HepG2 (cell line): Measurements from ENCODE around the gene STARD8. TPM values are rescaled to one million over a fixed set of nuclear protein-coding genes. Genes with fewer than 3 reads are reported as not detected.

Experiments used
- ATAC-seq: fragments of 200-7000 bp; cut with Tn5 transposase; 3 replicates; pipeline ENCODE4 v1.9.1; 2020; ENCODE audit warnings: mild to moderate bottlenecking, moderate library complexity
- BruUV-seq: library from RNA; stranded (reverse); fragments of 400-500 nt; replicated peaks from 2 replicates; lab custom pipeline; 2021; lab: Mats Ljungman, UMichigan
- CTCF ChIA-PET: fragments of 300-600 bp; formaldehyde crosslinking; extraction: SDS; loops from one replicate; lab custom pipeline; 2021; ENCODE audit warnings: low total read pairs, inconsistent platforms, low intra/inter-chr PET ratio; lab: Yijun Ruan, JAX
- POLR2A ChIA-PET: fragments of 350-600 bp; sonication (Branson Sonifier 250); formaldehyde crosslinking; loops from one replicate; lab custom pipeline; 2020; ENCODE audit warnings: antibody characterized with exemption, inconsistent platforms; lab: Yijun Ruan, JAX
- DNase-seq: peaks from one replicate; pipeline ENCODE4 v3.0.0-alpha.2; 2015; ENCODE audit warnings: low spot score
- FAIRE-seq: peaks from 3 replicates; lab custom pipeline; 2011; peaks lifted over from hg19 to GRCh38; lab: Jason Lieb, UNC
- H2AFZ ChIP-seq: one replicate; pipeline ENCODE4 v1.6.1; 2011; ENCODE audit warnings: low read length, inconsistent platforms
- H3K27ac ChIP-seq: fragments of 300-600 bp; 3 replicates; pipeline ENCODE4 v1.8.0; 2011; ENCODE audit warnings: mixed run types, mild to moderate bottlenecking, mixed read lengths, low read length, inconsistent platforms; ENCODE audit not compliant: insufficient read depth; ENCODE audit errors: extremely low read length
- H3K27me3 ChIP-seq, 2 experiments: fragments of 200-600 bp in 1 of 2; 2 replicates in 1 of 2; 3 replicates in 1 of 2; pipeline versions ENCODE4 v1.6.0 to v1.8.0; 2011; ENCODE audit warnings: low read length in 2 of 2, mild to moderate bottlenecking in 2 of 2, moderate library complexity in 2 of 2, inconsistent platforms in 1 of 2; ENCODE audit not compliant: insufficient read depth in 2 of 2, control insufficient read depth in 1 of 2
- H3K36me3 ChIP-seq, 2 experiments: fragments of 200-600 bp in 1 of 2; replicated peaks in 1 of 2; 2 replicates in 1 of 2; 3 replicates in 1 of 2; pipeline versions ENCODE4 v1.5.1 to v1.8.0; 2011; ENCODE audit warnings: low read length in 2 of 2, inconsistent platforms in 1 of 2; ENCODE audit not compliant: insufficient read depth in 2 of 2, control insufficient read depth in 1 of 2
- H3K4me1 ChIP-seq: 2 replicates; pipeline ENCODE4 v1.5.1; 2012; ENCODE audit warnings: low read length, inconsistent platforms; ENCODE audit not compliant: insufficient read depth
- H3K4me2 ChIP-seq: 2 replicates; pipeline ENCODE4 v1.6.0; 2011; ENCODE audit warnings: low read depth, low read length, inconsistent platforms
- H3K4me3 ChIP-seq, 3 experiments: fragments of 200-600 bp in 1 of 3; sonication (generic), shearing (Covaris generic) in 1 of 3; replicated peaks in 1 of 3; 2 replicates each; pipeline ENCODE4 v1.5.1; 2011 to 2016; ENCODE audit warnings: low read length in 3 of 3, inconsistent platforms in 2 of 3, low read depth in 2 of 3, mild to moderate bottlenecking in 2 of 3, control low read depth in 1 of 3, mixed read lengths in 1 of 3; ENCODE audit not compliant: insufficient read depth in 1 of 3
- H3K79me2 ChIP-seq: one replicate; pipeline ENCODE4 v1.6.1; 2011; ENCODE audit warnings: low read length, inconsistent platforms; ENCODE audit not compliant: insufficient read depth
- H3K9ac ChIP-seq: 2 replicates; pipeline ENCODE4 v1.6.0; 2011; ENCODE audit warnings: mild to moderate bottlenecking, low read depth, low read length, inconsistent platforms; ENCODE audit not compliant: insufficient read depth
- H3K9me3 ChIP-seq: 2 replicates; pipeline ENCODE4 v1.5.1; 2012; ENCODE audit warnings: mild to moderate bottlenecking, low read length
- H4K20me1 ChIP-seq: 2 replicates; pipeline ENCODE4 v1.6.0; 2011; ENCODE audit warnings: inconsistent platforms, mild to moderate bottlenecking, low read length, moderate library complexity; ENCODE audit not compliant: insufficient read depth
- AFF4 ChIP-seq: sonication (generic); formaldehyde crosslinking; IDR thresholded peaks from 2 replicates; pipeline ENCODE4 v1.4.0; 2020; ENCODE audit warnings: missing genetic modification reagents
- CBFB ChIP-seq: sonication (generic); formaldehyde crosslinking; IDR thresholded peaks from 2 replicates; pipeline ENCODE4 v1.4.0; 2020; ENCODE audit warnings: missing genetic modification reagents
- CSRNP1 ChIP-seq: sonication (generic); formaldehyde crosslinking; IDR thresholded peaks from 2 replicates; pipeline ENCODE4 v1.8.1; 2023; ENCODE audit warnings: mild to moderate bottlenecking, missing genetic modification reagents
- EED ChIP-seq: sonication (generic); formaldehyde crosslinking; IDR thresholded peaks from 2 replicates; pipeline ENCODE4 v1.5.0; 2020; ENCODE audit warnings: mild to moderate bottlenecking, missing genetic modification reagents
- GABPA ChIP-seq, 2 experiments: IDR thresholded peaks; 2 replicates each; pipeline ENCODE4 v1.6.1; 2011 to 2016; ENCODE audit warnings: low read depth in 2 of 2, low read length in 1 of 2, missing biosample characterization in 1 of 2, missing genetic modification characterization in 1 of 2
- HHEX ChIP-seq: IDR thresholded peaks from 2 replicates; pipeline ENCODE4 v1.6.1; 2016; ENCODE audit warnings: control low read depth
- HOXA3 ChIP-seq: sonication (generic); formaldehyde crosslinking; IDR thresholded peaks from 2 replicates; pipeline ENCODE4 v1.5.0; 2020; ENCODE audit warnings: missing genetic modification reagents
- ISL2 ChIP-seq: sonication (generic); formaldehyde crosslinking; IDR thresholded peaks from 2 replicates; pipeline ENCODE4 v1.5.0; 2020; ENCODE audit warnings: missing genetic modification reagents
- MLLT10 ChIP-seq: sonication (generic); formaldehyde crosslinking; IDR thresholded peaks from 2 replicates; pipeline ENCODE4 v1.4.0; 2020; ENCODE audit warnings: missing genetic modification reagents
- MYC ChIP-seq: sonication (generic); formaldehyde crosslinking; IDR thresholded peaks from 2 replicates; pipeline ENCODE4 v1.9.0; 2021; ENCODE audit warnings: missing genetic modification reagents, borderline replicate concordance
- NCOA1 ChIP-seq: sonication (generic); formaldehyde crosslinking; IDR thresholded peaks from 2 replicates; pipeline ENCODE4 v1.9.0; 2021; ENCODE audit warnings: missing genetic modification reagents
- NFKBIZ ChIP-seq: IDR thresholded peaks from 2 replicates; pipeline ENCODE4 v1.6.1; 2018; ENCODE audit warnings: missing genetic modification reagents, missing compliant biosample characterization
- NKX3-1 ChIP-seq: sonication (generic); formaldehyde crosslinking; IDR thresholded peaks from 2 replicates; pipeline ENCODE4 v1.5.0; 2020; ENCODE audit warnings: missing genetic modification reagents
- PCBP2 ChIP-seq: fragments of 200-400 bp; formaldehyde crosslinking; optimal IDR thresholded peaks from 2 replicates; pipeline ENCODE3; 2018; ENCODE audit warnings: low read length, low read depth; ENCODE audit not compliant: poor library complexity, severe bottlenecking
- PHF5A ChIP-seq: IDR thresholded peaks from one replicate; pipeline ENCODE4 v1.6.1; 2018; ENCODE audit warnings: low read depth, missing genetic modification reagents; ENCODE audit not compliant: unreplicated experiment
- REXO4 ChIP-seq: sonication (generic); formaldehyde crosslinking; IDR thresholded peaks from 2 replicates; pipeline ENCODE4 v1.8.0; 2022; ENCODE audit warnings: missing genetic modification reagents, mild to moderate bottlenecking, borderline replicate concordance
- SALL2 ChIP-seq: sonication (generic); formaldehyde crosslinking; IDR thresholded peaks from 2 replicates; pipeline ENCODE4 v1.8.1; 2023; ENCODE audit warnings: mild to moderate bottlenecking, missing genetic modification reagents, inconsistent platforms
- ZC3H13 ChIP-seq: sonication (generic); formaldehyde crosslinking; IDR thresholded peaks from 2 replicates; pipeline ENCODE4 v1.8.1; 2023; ENCODE audit warnings: mild to moderate bottlenecking, missing genetic modification reagents, moderate library complexity
- ZNF331 ChIP-seq: sonication (generic); formaldehyde crosslinking; IDR thresholded peaks from 2 replicates; pipeline ENCODE4 v1.4.0; 2020; ENCODE audit warnings: missing genetic modification reagents
- WGBS: methylation state at CpG from one replicate; pipeline ENCODE4 v1.1.6; 2017; ENCODE audit warnings: low lambda C conversion rate; 5-methylcytosine and 5-hydroxymethylcytosine counted together
- in situ Hi-C: cut with HindIII; loops from 2 replicates; pipeline ENCODE4 v1.10.0; 2017; ENCODE audit warnings: low pct_unique_long_range_greater_than_20kb; ENCODE audit not compliant: extremely low pct_ligation_motif_present
- intact Hi-C: fragments of 100-400 bp; cut with micrococcal nuclease; formaldehyde crosslinking; loops from one replicate; pipeline ENCODE4 v1.10.0; 2022; ENCODE audit not compliant: unreplicated experiment
- polyA plus RNA-seq, 8 experiments: library from polyadenylated mRNA; depleted of rRNA in 3 of 8; stranded (reverse) in 7 of 8; unstranded in 1 of 8; fragments of >200 nt; fragmentation: Illumina TruSeq in 4 of 8; extraction: Trizol in 4 of 8; gene quantifications; 2 replicates each; pipeline versions ENCODE4 v1.2.1 to v1.2.3, GENCODE V29; 2011 to 2016; ENCODE audit warnings: low read depth in 4 of 8, missing spikeins in 1 of 8, mixed read lengths in 1 of 8; ENCODE audit not compliant: insufficient read depth in 1 of 8
- total RNA-seq, 5 experiments: library from RNA; depleted of rRNA; stranded (reverse); fragments of >200 nt; fragmentation: Illumina TruSeq; extraction: Trizol; gene quantifications; 2 replicates each; pipeline ENCODE4 v1.2.3, GENCODE V29; 2016; ENCODE audit warnings: low read depth in 1 of 5

The STARD8 gene
- total and polyA plus RNA-seq, 2 of the 13 experiments (the other 11 are each of a cell fraction or from before 2014, with no cell fraction given): 0.02 to 0.09 TPM

- TF ChIP-seq AFF4 (CRISPR knock-in tag): no peak
- no peak for TF ChIP-seq CBFB
- TF ChIP-seq GABPA (IDR thresholded peaks at IDR 0.05; ENCODE audit: low read depth, low read length): no peak
- no peak for TF ChIP-seq GABPA (CRISPR knock-in tag; IDR thresholded peaks at IDR 0.05; ENCODE audit: low read depth)
- no peak for TF ChIP-seq PCBP2
Observed at GRCh38 chrX:68762766-68763165, 115.3 kb downstream of the STARD8 start (continued).

DNA sequence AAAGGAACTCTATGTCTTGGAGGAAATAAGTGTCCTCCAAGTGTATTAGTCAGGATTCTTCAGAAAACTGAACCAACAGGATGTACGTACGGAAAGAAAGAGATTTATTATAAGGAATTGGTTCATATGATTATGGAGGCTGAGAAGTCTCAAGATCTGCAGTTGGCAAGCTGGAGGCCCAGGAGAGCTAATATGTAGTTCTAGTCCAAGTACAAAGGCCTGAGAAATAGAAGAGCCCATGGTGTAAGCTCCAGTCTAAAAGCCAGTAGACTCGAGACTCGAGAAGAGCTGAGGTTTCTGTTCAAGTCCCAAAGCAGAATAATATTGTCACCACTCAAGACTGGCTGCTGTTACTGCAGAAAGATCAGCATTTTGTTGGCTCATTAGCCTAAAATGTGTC is 116.0 kb downstream of the STARD8 start:
- no TSS peak for BruUV-seq
- in situ Hi-C loops: no loop called here
- no peak for DNase-seq

More for the DNA sequence above, 116.0 kb downstream of the STARD8 start:
- TF ChIP-seq MLLT10 (CRISPR knock-in tag) (no peak), EED (CRISPR knock-in tag) (no peak), HOXA3 (CRISPR knock-in tag) (no peak), MYC (CRISPR knock-in tag) (no peak), NFKBIZ (CRISPR knock-in tag) (no peak), ZNF331 (CRISPR knock-in tag) (no peak), ZC3H13 (no peak), NCOA1 (no peak), HHEX (CRISPR knock-in tag) (no peak), SALL2 (CRISPR knock-in tag) (no peak), CSRNP1 (CRISPR knock-in tag) (no peak), NKX3-1 (CRISPR knock-in tag) (no peak), PHF5A (CRISPR knock-in tag) (no peak), REXO4 (no peak), ISL2 (CRISPR knock-in tag) (no peak)
- Histone ChIP-seq H3K27ac (no peak overlapping the region), H2AFZ (no peak overlapping the region), H3K27me3 (no peaks in the 10 kb centered on the region), H3K4me1 (no peaks in the 10 kb centered on the region), H3K79me2 (no peaks in the 10 kb centered on the region), H3K4me3 (no peak overlapping the region), H3K36me3 (no peaks in the 10 kb centered on the region), H4K20me1 (no peaks in the 10 kb centered on the region), H3K9me3 (no peaks in the 10 kb centered on the region), H3K4me2 (no peak overlapping the region), H3K9ac (no peak overlapping the region)
- ATAC-seq (no peak), FAIRE-seq (no peak)
- intact Hi-C loops: no loop called here
- ChIA-PET CTCF (no interaction called here), POLR2A (no interaction called here)
- 93% methylated on average over 2 of the region's 4 CpGs for WGBS
